Measurements from ENCODE around the gene ANKH.

The ANKH gene

GRCh38 chr5:14869233-14869632, 2.3 kb downstream of the ANKH start:
- no peak overlapping the region for H3K4me3 ChIP-seq (replicated peaks; ENCODE audit: low read depth, low read length)
- TF ChIP-seq CTCF (IDR thresholded peaks at IDR 0.05; ENCODE audit: low read length, missing control alignments), result no peak
- no peak for DNase-seq (ENCODE audit: low read depth)

GRCh38 chr5:14868771-14869170, 2.8 kb downstream of the ANKH start:
- no peak for DNase-seq (ENCODE audit: low read depth)
- TF ChIP-seq CTCF (IDR thresholded peaks at IDR 0.05; ENCODE audit: low read length, missing control alignments), result no peak
- H3K4me3 ChIP-seq (replicated peaks; ENCODE audit: low read depth, low read length), result no peak overlapping the region

- DNase-seq (ENCODE audit: low read depth), result no peak
- no peak for TF ChIP-seq CTCF (IDR thresholded peaks at IDR 0.05; ENCODE audit: low read length, missing control alignments)
- no peak overlapping the region for H3K4me3 ChIP-seq (replicated peaks; ENCODE audit: low read depth, low read length)
Measured at GRCh38 chr5:14864181-14864812, 7.3 kb downstream of the ANKH start.

DNA sequence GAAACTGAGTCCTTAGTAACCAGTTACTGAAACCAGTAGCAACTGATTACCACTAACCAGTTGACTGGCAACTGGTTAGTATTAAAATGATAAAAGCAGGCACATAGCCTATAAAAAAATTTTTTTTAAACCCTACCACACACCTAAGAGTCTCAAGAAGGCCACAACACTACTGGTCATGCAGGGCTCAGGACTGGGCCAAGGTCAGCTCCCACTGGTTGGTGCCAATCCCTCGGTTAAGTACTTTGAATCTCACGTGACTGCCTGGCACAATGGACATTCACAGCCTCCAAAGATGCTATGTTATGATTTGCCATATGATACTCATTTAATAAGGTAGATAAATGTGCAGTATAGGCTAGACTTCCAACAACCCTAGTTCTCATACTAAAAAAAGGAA, 8.5 kb downstream of the ANKH start:
- DNase-seq (ENCODE audit: low read depth), result no peak
- no peak overlapping the region for H3K4me3 ChIP-seq (replicated peaks; ENCODE audit: low read depth, low read length)
- no peak for TF ChIP-seq CTCF (IDR thresholded peaks at IDR 0.05; ENCODE audit: low read length, missing control alignments)

DNA sequence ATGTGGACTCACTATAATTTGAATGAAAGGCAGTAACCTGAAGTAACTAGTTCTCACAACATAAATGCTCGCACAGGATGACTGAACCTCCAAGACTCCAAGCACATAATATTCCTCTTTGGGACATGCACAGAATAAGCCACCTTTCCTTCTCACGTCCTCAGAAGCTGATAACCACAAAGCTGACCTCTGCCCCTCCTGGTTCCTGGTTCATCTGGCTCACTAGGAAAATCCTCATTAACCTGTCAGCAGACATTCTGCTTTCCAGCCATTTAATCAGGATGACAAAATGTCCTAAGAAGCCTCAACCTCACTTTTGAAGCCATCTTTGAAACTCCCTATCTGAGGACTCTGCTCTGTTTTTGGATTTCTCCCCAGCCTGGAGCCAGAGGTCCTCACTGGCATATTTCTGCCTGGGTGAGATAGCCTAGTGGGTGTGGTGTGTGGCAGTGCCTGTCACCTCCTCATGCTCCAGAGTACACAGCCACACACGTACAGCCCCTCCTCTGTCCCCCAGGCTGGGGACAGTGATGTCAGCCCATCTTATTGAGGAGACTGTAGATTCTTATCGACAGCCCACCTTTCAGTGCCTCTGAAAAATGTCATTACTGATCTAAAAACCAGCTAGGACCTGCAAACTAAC, 10.3 kb downstream of the ANKH start:
- no peak overlapping the region for H3K4me3 ChIP-seq (replicated peaks; ENCODE audit: low read depth, low read length)
- TF ChIP-seq CTCF (IDR thresholded peaks at IDR 0.05; ENCODE audit: low read length, missing control alignments), result no peak
- DNase-seq (ENCODE audit: low read depth), result no peak

DNA sequence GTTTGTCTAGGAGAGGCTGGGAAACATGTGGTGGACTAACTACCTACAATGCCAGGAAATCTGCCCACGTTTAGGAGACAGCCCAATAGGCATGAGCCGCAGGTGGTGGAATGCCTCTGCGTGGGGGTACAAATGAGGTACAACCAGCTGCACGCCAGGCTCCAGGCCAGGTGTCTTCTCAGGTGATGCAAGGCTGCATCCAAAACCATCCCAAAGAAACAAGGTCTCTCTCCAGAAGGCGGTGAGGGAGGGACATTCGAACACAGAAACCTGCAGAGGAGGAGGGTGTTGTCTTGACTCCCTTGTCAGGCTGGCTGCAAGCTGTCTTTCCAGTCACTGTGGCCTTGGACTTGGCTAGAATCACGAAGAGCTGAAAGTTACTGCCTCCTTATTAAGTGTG, 11.6 kb downstream of the ANKH start:
- H3K4me3 ChIP-seq (replicated peaks; ENCODE audit: low read depth, low read length), result no peak overlapping the region
- DNase-seq (ENCODE audit: low read depth), result no peak
- no peak for TF ChIP-seq CTCF (IDR thresholded peaks at IDR 0.05; ENCODE audit: low read length, missing control alignments)

- no peak overlapping the region for H3K4me3 ChIP-seq (replicated peaks; ENCODE audit: low read depth, low read length)
- no peak for TF ChIP-seq CTCF (IDR thresholded peaks at IDR 0.05; ENCODE audit: low read length, missing control alignments)
- DNase-seq (ENCODE audit: low read depth), result no peak
Measured at GRCh38 chr5:14859150-14859549, 12.4 kb downstream of the ANKH start.
